ENCODE results near the gene KIF4A.
A peak's percentile ranks its signal among the peaks of the same experiment; 100 is the strongest.

KIF4A gene

GRCh38 chrX:70280573-70280972, 9.3 kb upstream of the KIF4A start:
- no peak for TF ChIP-seq CTCF (IDR thresholded peaks at IDR 0.05; ENCODE audit: poor library complexity, severe bottlenecking)
- Histone ChIP-seq H3K27me3 (ENCODE audit: insufficient read depth, poor library complexity, severe bottlenecking) (no peaks in the 10 kb centered on the region), H3K9me3 (ENCODE audit: severe bottlenecking) (no peaks in the 10 kb centered on the region), H3K27ac (ENCODE audit: poor library complexity, severe bottlenecking) (no peak overlapping the region), H3K36me3 (ENCODE audit: low read depth) (no peaks in the 10 kb centered on the region), H3K4me3 (ENCODE audit: severe bottlenecking) (no peak overlapping the region), H3K4me1 (ENCODE audit: insufficient read depth, poor library complexity, severe bottlenecking) (no peaks in the 10 kb centered on the region)
- DNase-seq (ENCODE audit: low spot score) (no peak), ATAC-seq (ENCODE audit: low read depth) (no peak)

GRCh38 chrX:70281951-70282350, 8.0 kb upstream of the KIF4A start, which contains the start of gene RAB41:
Gene RAB41, plus strand, starts transcription at chrX:70282172. Its CDS starts 46 bp downstream, at chrX:70282218.
- no peak within 1 kb of the TSS for H3K4me3 ChIP-seq (ENCODE audit: severe bottlenecking)
- H3K36me3 ChIP-seq (ENCODE audit: low read depth), result peaks cover 4% of the 10 kb centered on the region; the same call in 1 of the 2 replicates
- H3K27ac ChIP-seq (ENCODE audit: poor library complexity, severe bottlenecking), result no peak within 1 kb of the TSS
- DNase-seq (ENCODE audit: low spot score), result no peak
- no peak for ATAC-seq (ENCODE audit: low read depth)
- TF ChIP-seq CTCF (IDR thresholded peaks at IDR 0.05; ENCODE audit: poor library complexity, severe bottlenecking), result no peak
- H3K27me3 ChIP-seq (ENCODE audit: insufficient read depth, poor library complexity, severe bottlenecking), result no peaks in the 10 kb centered on the region
- no peaks in the 10 kb centered on the region for H3K9me3 ChIP-seq (ENCODE audit: severe bottlenecking)
- no peaks in the 10 kb centered on the region for H3K4me1 ChIP-seq (ENCODE audit: insufficient read depth, poor library complexity, severe bottlenecking)

GRCh38 chrX:70289168-70289792, 624 bp upstream of the KIF4A start:
- TF ChIP-seq CTCF (IDR thresholded peaks at IDR 0.05; ENCODE audit: poor library complexity, severe bottlenecking), result no peak
- H3K27ac ChIP-seq (ENCODE audit: poor library complexity, severe bottlenecking), result peak overlapping the region; percentile 47
- no peak for ATAC-seq (ENCODE audit: low read depth)
- peaks cover 25% of the 10 kb centered on the region for H3K36me3 ChIP-seq (ENCODE audit: low read depth)
- no peaks in the 10 kb centered on the region for H3K27me3 ChIP-seq (ENCODE audit: insufficient read depth, poor library complexity, severe bottlenecking)
- no peak for DNase-seq (ENCODE audit: low spot score)
- H3K4me3 ChIP-seq (ENCODE audit: severe bottlenecking), result peak overlapping the region; percentile 78
- no peaks in the 10 kb centered on the region for H3K9me3 ChIP-seq (ENCODE audit: severe bottlenecking)
- H3K4me1 ChIP-seq (ENCODE audit: insufficient read depth, poor library complexity, severe bottlenecking), result no peaks in the 10 kb centered on the region

- DNase-seq (ENCODE audit: low spot score), result no peak
- Histone ChIP-seq H3K36me3 (ENCODE audit: low read depth) (peaks cover 23% of the 10 kb centered on the region), H3K4me1 (ENCODE audit: insufficient read depth, poor library complexity, severe bottlenecking) (no peaks in the 10 kb centered on the region), H3K9me3 (ENCODE audit: severe bottlenecking) (no peaks in the 10 kb centered on the region), H3K27me3 (ENCODE audit: insufficient read depth, poor library complexity, severe bottlenecking) (no peaks in the 10 kb centered on the region), H3K27ac (ENCODE audit: poor library complexity, severe bottlenecking) (no peak overlapping the region), H3K4me3 (ENCODE audit: severe bottlenecking) (no peak overlapping the region)
- ATAC-seq (ENCODE audit: low read depth), result no peak
- TF ChIP-seq CTCF (IDR thresholded peaks at IDR 0.05; ENCODE audit: poor library complexity, severe bottlenecking), result no peak
Measured at GRCh38 chrX:70292788-70293187, 2.9 kb downstream of the KIF4A start.

- no peak for ATAC-seq (ENCODE audit: low read depth)
- Histone ChIP-seq H3K4me3 (ENCODE audit: severe bottlenecking) (no peak overlapping the region), H3K27ac (ENCODE audit: poor library complexity, severe bottlenecking) (no peak overlapping the region), H3K36me3 (ENCODE audit: low read depth) (peaks cover 22% of the 10 kb centered on the region), H3K27me3 (ENCODE audit: insufficient read depth, poor library complexity, severe bottlenecking) (no peaks in the 10 kb centered on the region), H3K4me1 (ENCODE audit: insufficient read depth, poor library complexity, severe bottlenecking) (no peaks in the 10 kb centered on the region), H3K9me3 (ENCODE audit: severe bottlenecking) (no peaks in the 10 kb centered on the region)
- no peak for TF ChIP-seq CTCF (IDR thresholded peaks at IDR 0.05; ENCODE audit: poor library complexity, severe bottlenecking)
- no peak for DNase-seq (ENCODE audit: low spot score)
Measured at GRCh38 chrX:70293621-70294020, 3.7 kb downstream of the KIF4A start.

Data from RWPE2 (cell line).